Neural cell (in vitro differentiated cells): ENCODE measurements around the gene MYO1D. TPM values are rescaled to one million over a fixed set of nuclear protein-coding genes. Genes with fewer than 3 reads are reported as not detected.
"Not testable (repeated sequence)": the region's sequence is repeated elsewhere in the genome, so short reads cannot be mapped to it uniquely, and the experiment has no call there.

Experiments
- H2AFZ ChIP-seq: fragments of 200-600, 300-800 bp; sonication (generic), shearing (Covaris generic); 2 replicates; pipeline ENCODE4 v1.6.0; 2014; ENCODE audit warnings: low read depth, mild to moderate bottlenecking, antibody characterized with exemption, low read length, moderate library complexity
- H3F3A ChIP-seq: fragments of 200-600 bp; shearing (Covaris generic); 2 replicates; pipeline ENCODE4 v1.6.1; 2016; ENCODE audit warnings: mild to moderate bottlenecking, moderate library complexity, mixed read lengths, antibody characterized with exemption, low read length; ENCODE audit not compliant: insufficient read depth, poor library complexity, severe bottlenecking
- H3K27ac ChIP-seq: fragments of 200-600, 300-800 bp; sonication (generic), shearing (Covaris generic); 2 replicates; pipeline ENCODE4 v1.5.1; 2014; ENCODE audit warnings: mild to moderate bottlenecking, low read length, moderate library complexity
- H3K27me3 ChIP-seq: fragments of 300-800, 200-600 bp; sonication (generic), shearing (Covaris generic); 2 replicates; pipeline ENCODE4 v1.6.0; 2014; ENCODE audit warnings: mild to moderate bottlenecking, low read depth, low read length, moderate library complexity; ENCODE audit not compliant: insufficient read depth
- H3K36me3 ChIP-seq: fragments of 300-800, 200-600 bp; sonication (generic), shearing (Covaris generic); 2 replicates; pipeline ENCODE4 v1.5.1; 2014; ENCODE audit warnings: mild to moderate bottlenecking, antibody characterized with exemption, low read length, moderate library complexity; ENCODE audit not compliant: insufficient read depth
- H3K4me2 ChIP-seq: fragments of 300-800, 200-600 bp; sonication (generic), shearing (Covaris generic); 2 replicates; pipeline ENCODE4 v1.6.0; 2014; ENCODE audit warnings: mild to moderate bottlenecking, low read length
- H3K4me3 ChIP-seq: fragments of 300-800, 200-600 bp; sonication (generic), shearing (Covaris generic); 2 replicates; pipeline ENCODE4 v1.5.1; 2014; ENCODE audit warnings: mild to moderate bottlenecking, low read length, moderate library complexity
- H3K79me2 ChIP-seq: fragments of 200-600 bp; shearing (Covaris generic); replicated peaks from 2 replicates; pipeline ENCODE4 v1.6.0; 2014; ENCODE audit warnings: mild to moderate bottlenecking, low read length, moderate library complexity; ENCODE audit not compliant: insufficient read depth
- H3K9ac ChIP-seq: fragments of 300-800, 200-600 bp; sonication (generic), shearing (Covaris generic); 2 replicates; pipeline ENCODE4 v1.6.1; 2016; ENCODE audit warnings: mild to moderate bottlenecking, low read length, mixed read lengths
- H3K9me2 ChIP-seq: fragments of 200-600 bp; shearing (Covaris generic); 2 replicates; pipeline ENCODE4 v1.6.1; 2016; ENCODE audit warnings: mild to moderate bottlenecking, low read length, mixed read lengths; ENCODE audit not compliant: insufficient read depth
- H3K9me3 ChIP-seq: fragments of 200-600, 300-800 bp; sonication (generic), shearing (Covaris generic); 2 replicates; pipeline ENCODE4 v1.6.1; 2016; ENCODE audit warnings: mild to moderate bottlenecking, mixed run types, low read length, moderate library complexity, mixed read lengths
- H4K20me1 ChIP-seq: fragments of 200-600 bp; shearing (Covaris generic); 2 replicates; pipeline ENCODE4 v1.6.1; 2016; ENCODE audit warnings: mild to moderate bottlenecking, mixed run types; ENCODE audit not compliant: insufficient read depth
- CTCF ChIP-seq: fragments of 450-650 bp; IDR thresholded peaks from 2 replicates; pipeline ENCODE4 v1.5.1; 2014; ENCODE audit warnings: antibody characterized with exemption, mild to moderate bottlenecking, moderate library complexity; ENCODE audit not compliant: poor library complexity, severe bottlenecking
- EP300 ChIP-seq: fragments of 450-650 bp; conservative IDR thresholded peaks from 2 replicates; pipeline ENCODE4 v1.6.1; 2014; ENCODE audit warnings: antibody characterized with exemption, mild to moderate bottlenecking, moderate library complexity; ENCODE audit not compliant: poor library complexity, severe bottlenecking
- EZH2 ChIP-seq: fragments of 200-600, 300-800 bp; shearing (Covaris generic), sonication (generic); IDR thresholded peaks from 2 replicates; pipeline ENCODE4 v1.6.1; 2014; ENCODE audit warnings: antibody characterized with exemption, low read length, borderline replicate concordance, mild to moderate bottlenecking; ENCODE audit not compliant: insufficient read depth, poor library complexity, severe bottlenecking
- MXI1 ChIP-seq: fragments of 450-650 bp; conservative IDR thresholded peaks from 2 replicates; pipeline ENCODE4 v1.6.1; 2014; ENCODE audit warnings: antibody characterized with exemption, mild to moderate bottlenecking; ENCODE audit not compliant: poor library complexity, severe bottlenecking
- POLR2AphosphoS5 ChIP-seq: IDR thresholded peaks from 2 replicates; pipeline ENCODE4 v1.6.1; 2012
- RAD21 ChIP-seq: fragments of 450-650 bp; conservative IDR thresholded peaks from 2 replicates; pipeline ENCODE4 v1.6.1; 2014; ENCODE audit warnings: antibody characterized with exemption, mild to moderate bottlenecking, moderate library complexity
- REST ChIP-seq: IDR thresholded peaks from 2 replicates; pipeline ENCODE4 v1.6.1; 2012; ENCODE audit warnings: borderline replicate concordance
- SMC3 ChIP-seq: fragments of 450-650 bp; conservative IDR thresholded peaks from 2 replicates; pipeline ENCODE4 v1.6.1; 2014; ENCODE audit warnings: antibody characterized with exemption, mild to moderate bottlenecking, moderate library complexity; ENCODE audit not compliant: poor library complexity
- TAF1 ChIP-seq: IDR thresholded peaks from 2 replicates; pipeline ENCODE4 v1.6.1; 2012; ENCODE audit warnings: low read depth
- polyA plus RNA-seq: library from polyadenylated mRNA; depleted of rRNA; stranded (reverse); fragments of >200 nt; gene quantifications from 2 replicates; pipeline ENCODE4 v1.2.3, GENCODE V29; 2014

MYO1D gene
- polyA plus RNA-seq, 1 donor from 2014 or later, result 10.7 TPM

- no peak overlapping the region for H3K27ac ChIP-seq
- H3K36me3 ChIP-seq, result no peaks in the 10 kb centered on the region
- no peak for TF ChIP-seq POLR2AphosphoS5
- TF ChIP-seq SMC3, result no peak
- TF ChIP-seq EZH2, result no peak
- TF ChIP-seq REST, result no peak
- no peak for TF ChIP-seq MXI1
- no peak for TF ChIP-seq CTCF
- TF ChIP-seq TAF1, result no peak
- TF ChIP-seq EP300, result no peak
- TF ChIP-seq RAD21, result no peak
These were observed 137.2 kb downstream of the MYO1D start for GRCh38 chr17:32739722-32740121.

GRCh38 chr17:32739151-32739550 lies 137.8 kb downstream of the MYO1D start:
- H3K4me3 ChIP-seq, H3K9me2 ChIP-seq, H3K36me3 ChIP-seq, H3K27me3 ChIP-seq, H3K9ac ChIP-seq, H3K27ac ChIP-seq, H4K20me1 ChIP-seq, H3K79me2 ChIP-seq, H3K9me3 ChIP-seq, H3F3A ChIP-seq, H3K4me2 ChIP-seq, H2AFZ ChIP-seq: not testable (repeated sequence)

More at GRCh38 chr17:32739722-32740121, 137.2 kb downstream of the MYO1D start:
- Histone ChIP-seq H3K4me2 (no peak overlapping the region), H3K79me2 (no peaks in the 10 kb centered on the region), H2AFZ (no peak overlapping the region), H3F3A (no peaks in the 10 kb centered on the region), H3K9me2 (no peaks in the 10 kb centered on the region), H4K20me1 (no peaks in the 10 kb centered on the region), H3K9ac (no peak overlapping the region), H3K27me3 (no peaks in the 10 kb centered on the region), H3K9me3 (no peaks in the 10 kb centered on the region), H3K4me3 (no peak overlapping the region)

- H3K9me3 ChIP-seq, result no peaks in the 10 kb centered on the region
These were observed 143.5 kb downstream of the MYO1D start for GRCh38 chr17:32733401-32733800.

More at GRCh38 chr17:32733401-32733800, 143.5 kb downstream of the MYO1D start:
- Histone ChIP-seq H3K4me3 (no peak overlapping the region), H3K9me2 (no peaks in the 10 kb centered on the region), H3F3A (no peaks in the 10 kb centered on the region), H3K79me2 (no peaks in the 10 kb centered on the region), H3K9ac (no peak overlapping the region), H4K20me1 (no peaks in the 10 kb centered on the region), H3K27me3 (no peaks in the 10 kb centered on the region), H3K4me2 (no peak overlapping the region), H3K27ac (no peak overlapping the region), H3K36me3 (no peaks in the 10 kb centered on the region), H2AFZ (no peak overlapping the region)
- TF ChIP-seq TAF1 (no peak), REST (no peak), EZH2 (no peak), RAD21 (no peak), CTCF (no peak), EP300 (no peak), POLR2AphosphoS5 (no peak)
